ENCODE data around the gene FAM135A.

- no peak for TF ChIP-seq RAD21 (CRISPR knock-in tag; IDR thresholded peaks at IDR 0.05)
- no peak for TF ChIP-seq POLR2AphosphoS2 (IDR thresholded peaks at IDR 0.05; ENCODE audit: low read depth, low read length)
- TF ChIP-seq USF2 (IDR thresholded peaks at IDR 0.05; ENCODE audit: low read depth, low read length): no peak
- TF ChIP-seq USF2 (CRISPR knock-in tag; IDR thresholded peaks at IDR 0.05; ENCODE audit: borderline replicate concordance): no peak
- no peak for TF ChIP-seq NFIC (IDR thresholded peaks at IDR 0.05; ENCODE audit: low read length)
- no peak for TF ChIP-seq HNRNPUL1 (IDR thresholded peaks at IDR 0.05; ENCODE audit: low read depth, low read length)
- no peak for TF ChIP-seq GTF2F1 (IDR thresholded peaks at IDR 0.05; ENCODE audit: low read length)
- TF ChIP-seq MEIS1 (CRISPR knock-in tag; IDR thresholded peaks at IDR 0.05; ENCODE audit: borderline replicate concordance): no peak
- TF ChIP-seq NCOR1 (IDR thresholded peaks at IDR 0.05; ENCODE audit: borderline replicate concordance, low read length): no peak
- TF ChIP-seq, protein P1, sequence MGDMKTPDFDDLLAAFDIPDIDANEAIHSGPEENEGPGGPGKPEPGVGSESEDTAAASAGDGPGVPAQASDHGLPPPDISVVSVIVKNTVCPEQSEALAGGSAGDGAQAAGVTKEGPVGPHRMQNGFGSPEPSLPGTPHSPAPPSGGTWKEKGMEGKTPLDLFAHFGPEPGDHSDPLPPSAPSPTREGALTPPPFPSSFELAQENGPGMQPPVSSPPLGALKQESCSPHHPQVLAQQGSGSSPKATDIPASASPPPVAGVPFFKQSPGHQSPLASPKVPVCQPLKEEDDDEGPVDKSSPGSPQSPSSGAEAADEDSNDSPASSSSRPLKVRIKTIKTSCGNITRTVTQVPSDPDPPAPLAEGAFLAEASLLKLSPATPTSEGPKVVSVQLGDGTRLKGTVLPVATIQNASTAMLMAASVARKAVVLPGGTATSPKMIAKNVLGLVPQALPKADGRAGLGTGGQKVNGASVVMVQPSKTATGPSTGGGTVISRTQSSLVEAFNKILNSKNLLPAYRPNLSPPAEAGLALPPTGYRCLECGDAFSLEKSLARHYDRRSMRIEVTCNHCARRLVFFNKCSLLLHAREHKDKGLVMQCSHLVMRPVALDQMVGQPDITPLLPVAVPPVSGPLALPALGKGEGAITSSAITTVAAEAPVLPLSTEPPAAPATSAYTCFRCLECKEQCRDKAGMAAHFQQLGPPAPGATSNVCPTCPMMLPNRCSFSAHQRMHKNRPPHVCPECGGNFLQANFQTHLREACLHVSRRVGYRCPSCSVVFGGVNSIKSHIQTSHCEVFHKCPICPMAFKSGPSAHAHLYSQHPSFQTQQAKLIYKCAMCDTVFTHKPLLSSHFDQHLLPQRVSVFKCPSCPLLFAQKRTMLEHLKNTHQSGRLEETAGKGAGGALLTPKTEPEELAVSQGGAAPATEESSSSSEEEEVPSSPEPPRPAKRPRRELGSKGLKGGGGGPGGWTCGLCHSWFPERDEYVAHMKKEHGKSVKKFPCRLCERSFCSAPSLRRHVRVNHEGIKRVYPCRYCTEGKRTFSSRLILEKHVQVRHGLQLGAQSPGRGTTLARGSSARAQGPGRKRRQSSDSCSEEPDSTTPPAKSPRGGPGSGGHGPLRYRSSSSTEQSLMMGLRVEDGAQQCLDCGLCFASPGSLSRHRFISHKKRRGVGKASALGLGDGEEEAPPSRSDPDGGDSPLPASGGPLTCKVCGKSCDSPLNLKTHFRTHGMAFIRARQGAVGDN (CRISPR knock-in tag; IDR thresholded peaks at IDR 0.05): no peak
- no peak for TF ChIP-seq ATF3 (CRISPR knock-in tag; IDR thresholded peaks at IDR 0.05)
- TF ChIP-seq YY1 (IDR thresholded peaks at IDR 0.05; ENCODE audit: insufficient read depth, insufficient replicate concordance, low read depth, low read length): no peak
- TF ChIP-seq ZNF12 (CRISPR knock-in tag; IDR thresholded peaks at IDR 0.05): no peak
- no peak for TF ChIP-seq REST (IDR thresholded peaks at IDR 0.05; ENCODE audit: borderline replicate concordance in 1 of 2, low read depth in 1 of 2, low read length in 2 of 2)
- TF ChIP-seq NR2C2 (CRISPR knock-in tag; IDR thresholded peaks at IDR 0.05; ENCODE audit: borderline replicate concordance): no peak
Observed at GRCh38 chr6:70552974-70553373, 139.7 kb downstream of the FAM135A start.
